Right atrium auricular region (tissue), 2 donors: Measurements from ENCODE around the gene CTH. TPM values are rescaled to one million over a fixed set of nuclear protein-coding genes. Genes with fewer than 3 reads are reported as not detected.
"Not testable (repeated sequence)": the region's sequence is repeated elsewhere in the genome, so short reads cannot be mapped to it uniquely, and the experiment has no call there.

Experiments
- DNase-seq: peaks from one replicate; pipeline ENCODE4 v3.0.0-alpha.2; 2019; ENCODE audit warnings: low spot score
- H3K27ac ChIP-seq, 2 donors: fragments of 200-600 bp; sonication (generic); 1 replicate in 1 of 2; 2 replicates in 1 of 2; pipeline ENCODE4 v1.5.1; 2016 to 2019
- H3K27me3 ChIP-seq, 2 donors: fragments of 200-600 bp; sonication (generic); one replicate each; pipeline versions ENCODE4 v1.5.1 to v1.6.0; 2017 to 2019
- H3K36me3 ChIP-seq: fragments of 200-600 bp; sonication (generic); one replicate; pipeline ENCODE4 v1.5.1; 2016
- H3K4me1 ChIP-seq, 2 donors: fragments of 200-600 bp; sonication (generic); one replicate each; pipeline versions ENCODE4 v1.5.1 to v1.6.0; 2017 to 2019
- H3K4me3 ChIP-seq, 2 donors: fragments of 200-600 bp; sonication (generic); 1 replicate in 1 of 2; 2 replicates in 1 of 2; pipeline ENCODE4 v1.5.1; 2017 to 2019; ENCODE audit warnings: mild to moderate bottlenecking in 1 of 2, moderate library complexity in 1 of 2
- H3K9me3 ChIP-seq, 2 donors: fragments of 200-600 bp; sonication (generic); one replicate each; pipeline ENCODE4 v1.5.1; 2019
- total RNA-seq, 2 donors: library from RNA; depleted of rRNA; stranded (reverse); fragments of >200 nt; gene quantifications; one replicate each; pipeline ENCODE4 v1.1.0, GENCODE V29; 2016
- TF ChIP-seq, protein P1 (sequence below), 2 donors: fragments of 200-600 bp; sonication (generic); IDR thresholded peaks; one replicate each; pipeline ENCODE4 v1.5.1; 2019; ENCODE audit warnings: antibody characterized with exemption in 2 of 2

The CTH gene
- total RNA-seq, 2 donors from 2014 or later = 1.0 to 1.6 TPM

DNA sequence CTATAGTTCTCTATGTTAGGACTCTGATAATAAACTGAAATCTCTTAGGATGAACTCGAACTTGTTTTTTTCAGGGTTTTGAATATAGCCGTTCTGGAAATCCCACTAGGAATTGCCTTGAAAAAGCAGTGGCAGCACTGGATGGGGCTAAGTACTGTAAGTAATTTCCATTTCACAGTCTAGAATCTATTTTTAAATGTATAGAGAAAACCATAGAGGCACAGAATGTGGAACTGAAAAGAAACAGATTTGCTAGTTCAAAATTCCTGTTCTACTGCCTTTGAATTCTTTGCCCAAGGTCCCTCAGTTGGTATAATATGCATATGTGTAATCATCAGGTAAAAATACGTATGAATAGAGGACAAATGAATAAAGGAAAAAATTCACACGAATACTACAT is 4.8 kb downstream of the CTH start:
- TF ChIP-seq, protein P1, sequence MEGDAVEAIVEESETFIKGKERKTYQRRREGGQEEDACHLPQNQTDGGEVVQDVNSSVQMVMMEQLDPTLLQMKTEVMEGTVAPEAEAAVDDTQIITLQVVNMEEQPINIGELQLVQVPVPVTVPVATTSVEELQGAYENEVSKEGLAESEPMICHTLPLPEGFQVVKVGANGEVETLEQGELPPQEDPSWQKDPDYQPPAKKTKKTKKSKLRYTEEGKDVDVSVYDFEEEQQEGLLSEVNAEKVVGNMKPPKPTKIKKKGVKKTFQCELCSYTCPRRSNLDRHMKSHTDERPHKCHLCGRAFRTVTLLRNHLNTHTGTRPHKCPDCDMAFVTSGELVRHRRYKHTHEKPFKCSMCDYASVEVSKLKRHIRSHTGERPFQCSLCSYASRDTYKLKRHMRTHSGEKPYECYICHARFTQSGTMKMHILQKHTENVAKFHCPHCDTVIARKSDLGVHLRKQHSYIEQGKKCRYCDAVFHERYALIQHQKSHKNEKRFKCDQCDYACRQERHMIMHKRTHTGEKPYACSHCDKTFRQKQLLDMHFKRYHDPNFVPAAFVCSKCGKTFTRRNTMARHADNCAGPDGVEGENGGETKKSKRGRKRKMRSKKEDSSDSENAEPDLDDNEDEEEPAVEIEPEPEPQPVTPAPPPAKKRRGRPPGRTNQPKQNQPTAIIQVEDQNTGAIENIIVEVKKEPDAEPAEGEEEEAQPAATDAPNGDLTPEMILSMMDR (IDR thresholded peaks at IDR 0.05) = no peak
- no peak for DNase-seq
- H3K36me3 ChIP-seq = no peaks in the 10 kb centered on the region
- no peaks in the 10 kb centered on the region for H3K27me3 ChIP-seq
- H3K9me3 ChIP-seq = no peaks in the 10 kb centered on the region
- peaks cover 0 to 15% of the 10 kb centered on the region in 2 donors for H3K4me1 ChIP-seq
- no peak overlapping the region for H3K27ac ChIP-seq
- H3K4me3 ChIP-seq = no peak overlapping the region

GRCh38 chr1:70418973-70419734 is 8.1 kb downstream of the CTH start:
- DNase-seq, H3K27me3 ChIP-seq, H3K9me3 ChIP-seq, H3K27ac ChIP-seq, H3K4me3 ChIP-seq, H3K4me1 ChIP-seq, H3K36me3 ChIP-seq: not testable (repeated sequence)

DNA sequence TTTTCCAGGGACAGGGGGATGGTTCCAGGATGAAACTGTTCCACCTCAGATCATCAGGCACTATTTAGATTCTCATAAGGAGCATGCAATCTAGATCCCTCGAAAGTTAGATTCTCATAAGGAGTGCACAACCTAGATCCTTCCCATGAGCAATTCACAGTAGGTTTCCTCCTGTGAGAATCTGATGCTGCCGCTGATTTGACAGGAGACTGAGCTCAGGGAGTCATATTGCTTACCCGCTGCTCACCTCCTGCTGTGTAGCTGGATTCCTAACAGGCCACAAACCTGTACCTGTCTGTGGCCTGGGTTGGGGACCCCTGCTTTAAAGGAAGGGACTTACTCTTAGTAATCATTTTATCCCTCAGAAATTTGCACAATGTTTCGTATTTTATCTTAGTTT is 9.3 kb downstream of the CTH start:
- Histone ChIP-seq H3K4me1 (no peaks in the 10 kb centered on the region), H3K4me3 (no peak overlapping the region), H3K36me3 (peaks cover 3% of the 10 kb centered on the region), H3K27ac (no peak overlapping the region), H3K9me3 (no peaks in the 10 kb centered on the region), H3K27me3 (no peaks in the 10 kb centered on the region)
- TF ChIP-seq, protein P1 (IDR thresholded peaks at IDR 0.05) = no peak
- DNase-seq = no peak

- Histone ChIP-seq H3K4me1 (no peaks in the 10 kb centered on the region), H3K27ac (no peak overlapping the region), H3K36me3 (peaks cover 10% of the 10 kb centered on the region), H3K9me3 (no peaks in the 10 kb centered on the region), H3K4me3 (no peak overlapping the region), H3K27me3 (no peaks in the 10 kb centered on the region)
- TF ChIP-seq, protein P1 (IDR thresholded peaks at IDR 0.05) = no peak
- no peak for DNase-seq
These were observed 15.4 kb downstream of the CTH start for GRCh38 chr1:70426154-70427131.

- H3K36me3 ChIP-seq = peaks cover 19% of the 10 kb centered on the region
- DNase-seq = no peak
These were observed 16.9 kb downstream of the CTH start for GRCh38 chr1:70427976-70428375.

More at GRCh38 chr1:70427976-70428375, 16.9 kb downstream of the CTH start:
- Histone ChIP-seq H3K4me3 (no peak overlapping the region), H3K27ac (no peak overlapping the region), H3K9me3 (no peaks in the 10 kb centered on the region), H3K4me1 (no peaks in the 10 kb centered on the region), H3K27me3 (no peaks in the 10 kb centered on the region)
- TF ChIP-seq, protein P1 (IDR thresholded peaks at IDR 0.05) = no peak
